ENCODE data around the gene FBRSL1.
"Not testable (repeated sequence)": the region's sequence is repeated elsewhere in the genome, so short reads cannot be mapped to it uniquely, and the experiment has no call there.

Gene FBRSL1

DNA sequence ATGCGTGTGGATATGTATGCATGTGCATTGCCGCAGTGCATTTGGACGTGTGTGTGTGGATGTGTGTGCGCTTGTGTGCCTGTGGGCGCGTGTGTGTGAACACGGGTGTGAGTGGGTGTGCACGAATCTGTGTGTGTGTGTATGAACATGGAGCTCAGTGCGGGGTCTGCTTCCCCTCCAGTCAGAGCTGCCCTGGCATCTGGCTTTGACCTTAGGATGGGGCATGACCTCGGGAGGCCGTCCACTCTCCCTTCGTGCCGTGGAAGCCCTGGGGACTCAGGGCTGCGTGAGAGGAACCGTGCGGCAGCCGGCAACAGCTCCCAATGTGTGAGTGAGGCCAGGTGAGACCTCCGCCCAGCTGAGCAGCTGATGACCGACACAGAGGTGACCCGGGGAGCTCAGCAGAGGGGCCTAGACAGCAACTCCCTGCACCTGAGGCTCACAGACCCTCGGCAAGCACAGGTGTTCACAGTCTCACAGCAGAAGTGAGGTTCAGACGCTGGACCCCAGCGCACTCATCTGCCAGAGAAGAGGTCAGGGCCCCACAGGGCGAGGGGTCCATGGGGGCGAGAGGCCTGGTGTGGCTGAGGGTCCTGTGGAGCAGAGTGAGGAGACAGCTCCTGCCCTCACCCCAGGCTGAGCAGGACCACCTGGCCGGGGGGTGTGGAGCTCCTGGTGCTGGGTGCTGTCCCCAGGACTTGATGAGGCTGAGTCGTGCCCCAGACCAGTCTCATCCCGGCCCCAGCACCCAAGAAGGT, 33.6 kb upstream of the FBRSL1 start:
- H3K4me3 ChIP-seq (ENCODE audit: low read length) = no peak overlapping the region
- no peaks in the 10 kb centered on the region for H3K4me1 ChIP-seq (ENCODE audit: control insufficient read depth, low read depth, low read length)
- H3K27me3 ChIP-seq (ENCODE audit: control insufficient read depth, insufficient read depth, low read length) = peaks cover 80% of the 10 kb centered on the region
- H3K9me3 ChIP-seq (ENCODE audit: control insufficient read depth, low read depth, low read length) = no peaks in the 10 kb centered on the region
- no peak overlapping the region for H3K9ac ChIP-seq (ENCODE audit: low read length)
- no peaks in the 10 kb centered on the region for H3K36me3 ChIP-seq (ENCODE audit: control insufficient read depth, low read depth, low read length)
- H3K27ac ChIP-seq (ENCODE audit: low read length) = no peak overlapping the region

DNA sequence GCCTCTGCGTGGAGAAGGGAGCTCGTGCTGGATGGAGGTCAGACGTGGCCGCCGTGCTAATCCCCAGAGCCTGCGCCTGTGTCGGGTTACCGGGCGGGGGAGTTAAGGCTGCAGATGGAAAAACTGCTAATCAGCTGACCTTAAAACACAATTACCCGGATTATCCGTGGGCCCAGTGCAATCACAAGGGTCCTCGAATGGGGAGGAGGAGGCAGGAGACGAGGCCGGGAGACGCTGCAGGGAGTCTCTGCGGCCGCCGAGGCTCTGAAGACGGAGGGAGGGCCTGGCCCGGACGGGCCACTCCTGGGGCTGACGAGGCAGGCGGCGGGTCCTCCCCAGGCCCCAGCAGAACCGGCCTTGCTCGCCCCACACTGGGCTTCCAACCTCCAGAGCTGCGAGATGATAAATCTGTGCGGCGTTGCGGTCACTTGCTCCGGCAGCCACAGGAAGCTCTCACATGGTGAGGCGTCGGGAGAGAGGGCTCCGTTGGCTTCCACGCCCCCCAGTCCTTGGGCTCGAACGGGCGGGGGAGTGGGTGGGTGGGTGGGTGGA, 32.9 kb upstream of the FBRSL1 start:
- no peaks in the 10 kb centered on the region for H3K4me1 ChIP-seq (ENCODE audit: control insufficient read depth, low read depth, low read length)
- peaks cover 80% of the 10 kb centered on the region for H3K27me3 ChIP-seq (ENCODE audit: control insufficient read depth, insufficient read depth, low read length)
- H3K36me3 ChIP-seq (ENCODE audit: control insufficient read depth, low read depth, low read length) = no peaks in the 10 kb centered on the region
- no peak overlapping the region for H3K4me3 ChIP-seq (ENCODE audit: low read length)
- no peak overlapping the region for H3K9ac ChIP-seq (ENCODE audit: low read length)
- H3K27ac ChIP-seq (ENCODE audit: low read length) = no peak overlapping the region
- H3K9me3 ChIP-seq (ENCODE audit: control insufficient read depth, low read depth, low read length) = no peaks in the 10 kb centered on the region

DNA sequence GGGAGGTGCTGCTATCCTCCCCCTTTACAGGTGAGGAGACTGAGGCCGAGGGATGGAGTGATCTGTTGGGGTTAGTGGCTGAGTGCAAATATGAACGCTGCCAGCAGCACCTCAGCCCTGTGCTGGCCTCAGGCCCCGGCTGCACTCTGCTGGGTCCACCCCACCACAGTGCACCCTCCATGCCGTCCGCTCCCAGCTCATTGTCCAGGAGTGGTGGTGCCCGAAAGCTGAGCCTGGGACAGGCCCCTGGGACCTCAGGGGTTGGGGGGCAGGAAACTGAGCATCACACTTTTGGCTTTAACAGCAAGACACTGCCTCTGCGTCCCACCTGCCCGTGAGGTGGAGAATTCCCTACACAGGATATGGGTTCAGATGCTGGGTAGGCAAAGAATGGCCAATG, 31.5 kb upstream of the FBRSL1 start:
- H3K9me3 ChIP-seq (ENCODE audit: control insufficient read depth, low read depth, low read length) = no peaks in the 10 kb centered on the region
- peaks cover 80% of the 10 kb centered on the region for H3K27me3 ChIP-seq (ENCODE audit: control insufficient read depth, insufficient read depth, low read length)
- H3K9ac ChIP-seq (ENCODE audit: low read length) = no peak overlapping the region
- no peaks in the 10 kb centered on the region for H3K36me3 ChIP-seq (ENCODE audit: control insufficient read depth, low read depth, low read length)
- H3K4me1 ChIP-seq (ENCODE audit: control insufficient read depth, low read depth, low read length) = no peaks in the 10 kb centered on the region
- H3K27ac ChIP-seq (ENCODE audit: low read length) = no peak overlapping the region
- H3K4me3 ChIP-seq (ENCODE audit: low read length) = no peak overlapping the region

DNA sequence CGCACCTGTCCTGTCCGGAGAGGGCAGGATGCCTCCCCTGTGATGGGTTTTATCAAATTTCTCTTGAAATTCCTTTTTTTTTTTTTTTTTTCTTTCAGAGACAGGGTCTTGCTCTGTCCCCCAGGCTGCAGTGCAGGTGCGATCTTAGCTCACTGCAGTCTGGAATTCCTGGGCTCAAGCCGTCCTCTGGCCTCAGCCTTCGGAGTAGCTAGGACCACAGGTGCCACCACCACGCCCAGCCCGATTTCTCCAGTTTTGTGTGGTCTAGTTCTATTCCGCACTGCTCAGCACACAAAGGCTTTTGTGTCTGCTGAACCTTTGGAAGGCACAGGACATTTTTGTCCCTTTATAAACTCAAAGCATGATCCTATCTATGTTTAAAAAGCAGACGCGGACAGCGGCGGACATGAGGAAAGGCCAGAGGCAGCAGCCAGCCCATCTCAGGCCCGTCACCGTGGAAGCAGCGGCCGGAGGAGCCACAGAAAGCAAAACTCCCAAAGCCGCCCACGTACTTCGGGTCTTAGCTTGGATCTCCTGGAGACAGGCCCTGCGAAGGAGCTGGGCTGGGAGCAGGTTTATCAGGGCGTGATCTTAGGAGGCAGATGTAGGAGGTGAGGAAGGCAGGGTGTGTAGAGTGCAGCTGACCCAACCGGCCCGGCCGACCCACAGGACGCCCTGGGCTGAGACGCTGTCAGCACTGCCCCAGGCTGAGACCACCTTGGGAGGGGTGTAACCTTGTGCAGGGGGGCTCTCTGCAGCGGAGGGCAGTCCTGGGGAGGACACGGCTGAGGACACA, 30.9 kb upstream of the FBRSL1 start:
- Histone ChIP-seq H3K27me3 (ENCODE audit: control insufficient read depth, insufficient read depth, low read length) (peaks cover 75% of the 10 kb centered on the region), H3K4me1 (ENCODE audit: control insufficient read depth, low read depth, low read length) (no peaks in the 10 kb centered on the region), H3K36me3 (ENCODE audit: control insufficient read depth, low read depth, low read length) (no peaks in the 10 kb centered on the region), H3K27ac (ENCODE audit: low read length) (no peak overlapping the region), H3K9me3 (ENCODE audit: control insufficient read depth, low read depth, low read length) (no peaks in the 10 kb centered on the region), H3K9ac (ENCODE audit: low read length) (no peak overlapping the region), H3K4me3 (ENCODE audit: low read length) (no peak overlapping the region)

DNA sequence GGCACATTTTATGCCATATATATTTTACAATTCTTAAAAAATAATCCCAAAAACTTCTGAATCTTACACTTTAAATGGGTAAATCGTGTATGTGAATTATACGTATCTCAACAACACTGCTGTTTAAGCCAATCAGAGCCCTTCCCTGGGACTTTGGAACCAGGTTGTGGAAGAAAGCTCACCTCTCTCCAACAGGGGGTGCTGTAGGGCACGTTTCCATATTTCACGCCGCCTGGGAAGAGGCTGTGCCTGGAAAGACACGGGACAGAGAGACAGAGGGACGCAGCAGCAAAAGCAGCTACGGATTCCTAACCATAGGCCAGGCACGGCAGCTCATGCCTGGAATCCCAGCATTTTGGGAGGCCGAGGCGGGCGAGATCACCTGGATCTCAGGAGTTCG, 29.4 kb upstream of the FBRSL1 start:
- H3K9ac ChIP-seq (ENCODE audit: low read length) = no peak overlapping the region
- peaks cover 67% of the 10 kb centered on the region for H3K27me3 ChIP-seq (ENCODE audit: control insufficient read depth, insufficient read depth, low read length)
- H3K9me3 ChIP-seq (ENCODE audit: control insufficient read depth, low read depth, low read length) = no peaks in the 10 kb centered on the region
- no peaks in the 10 kb centered on the region for H3K36me3 ChIP-seq (ENCODE audit: control insufficient read depth, low read depth, low read length)
- H3K4me3 ChIP-seq (ENCODE audit: low read length) = no peak overlapping the region
- no peaks in the 10 kb centered on the region for H3K4me1 ChIP-seq (ENCODE audit: control insufficient read depth, low read depth, low read length)
- no peak overlapping the region for H3K27ac ChIP-seq (ENCODE audit: low read length)

DNA sequence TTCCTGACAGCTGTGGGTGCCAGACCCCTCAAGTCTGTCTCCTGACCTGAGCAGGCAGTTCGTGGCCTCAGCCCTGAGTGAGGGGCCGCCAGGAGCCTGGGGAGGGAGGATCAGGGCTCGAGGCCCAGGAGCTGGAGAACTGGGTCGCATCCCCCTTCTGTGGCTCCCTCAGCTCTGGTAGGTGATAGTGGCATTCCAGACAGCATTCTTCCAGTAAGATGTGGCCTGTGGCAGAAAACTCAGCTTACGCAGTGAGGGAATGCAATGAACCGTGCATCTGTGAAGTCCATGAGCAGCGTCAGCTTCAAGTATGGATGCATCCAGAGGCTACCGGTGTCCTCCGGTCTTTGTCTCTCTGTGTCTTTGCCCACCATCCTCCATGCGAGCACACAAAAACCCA, 28.4 kb upstream of the FBRSL1 start:
- no peak overlapping the region for H3K27ac ChIP-seq (ENCODE audit: low read length)
- no peaks in the 10 kb centered on the region for H3K4me1 ChIP-seq (ENCODE audit: control insufficient read depth, low read depth, low read length)
- no peaks in the 10 kb centered on the region for H3K9me3 ChIP-seq (ENCODE audit: control insufficient read depth, low read depth, low read length)
- no peak overlapping the region for H3K9ac ChIP-seq (ENCODE audit: low read length)
- no peak overlapping the region for H3K4me3 ChIP-seq (ENCODE audit: low read length)
- H3K27me3 ChIP-seq (ENCODE audit: control insufficient read depth, insufficient read depth, low read length) = peaks cover 63% of the 10 kb centered on the region
- H3K36me3 ChIP-seq (ENCODE audit: control insufficient read depth, low read depth, low read length) = no peaks in the 10 kb centered on the region

DNA sequence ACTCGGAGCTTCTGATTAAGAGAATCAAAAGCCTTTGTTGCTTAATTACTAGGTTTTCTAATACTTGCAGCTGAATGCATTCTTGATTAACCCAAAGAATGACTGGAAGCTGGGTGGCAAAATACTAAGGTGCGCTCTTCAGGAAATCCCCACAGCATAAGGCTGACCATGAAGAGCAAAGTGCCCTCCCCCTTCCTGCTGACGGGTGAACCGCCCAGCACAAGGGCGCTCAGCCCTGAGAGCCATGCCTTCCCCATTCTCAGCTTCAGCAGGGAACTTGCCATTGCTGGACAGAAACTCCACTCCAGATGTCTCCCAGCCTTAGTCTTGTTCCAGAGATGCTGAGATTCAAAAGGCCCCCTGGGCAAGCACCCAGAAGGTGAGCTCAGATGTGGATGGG, 27.2 kb upstream of the FBRSL1 start:
- Histone ChIP-seq H3K27me3 (ENCODE audit: control insufficient read depth, insufficient read depth, low read length) (peaks cover 69% of the 10 kb centered on the region), H3K9me3 (ENCODE audit: control insufficient read depth, low read depth, low read length) (no peaks in the 10 kb centered on the region), H3K36me3 (ENCODE audit: control insufficient read depth, low read depth, low read length) (no peaks in the 10 kb centered on the region), H3K9ac (ENCODE audit: low read length) (no peak overlapping the region), H3K27ac (ENCODE audit: low read length) (no peak overlapping the region), H3K4me1 (ENCODE audit: control insufficient read depth, low read depth, low read length) (no peaks in the 10 kb centered on the region), H3K4me3 (ENCODE audit: low read length) (no peak overlapping the region)

DNA sequence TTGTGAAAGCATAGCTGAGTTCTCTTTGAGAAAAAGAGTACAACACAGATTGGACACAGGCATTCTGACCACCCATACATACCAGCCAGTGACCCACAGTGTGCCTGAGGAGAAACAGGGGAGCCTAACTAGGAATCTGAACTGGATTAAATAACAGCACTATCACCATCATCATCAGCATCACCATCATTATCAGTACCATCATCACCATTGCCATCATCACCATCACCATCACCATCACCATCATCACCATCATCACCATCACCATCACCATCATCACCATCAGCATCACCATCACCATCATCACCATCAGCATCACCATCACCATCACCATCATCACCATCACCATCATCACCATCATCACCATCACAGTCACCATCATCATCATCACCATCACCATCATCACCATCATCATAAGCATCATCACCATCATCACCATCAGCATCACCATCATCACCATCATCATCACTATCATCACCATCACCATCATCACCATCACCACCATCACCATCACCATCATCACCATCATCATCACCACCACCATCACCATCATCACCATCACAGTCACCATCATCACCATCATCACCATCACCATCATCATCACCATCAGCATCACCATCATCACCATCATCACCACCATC, 26.5 kb upstream of the FBRSL1 start:
- not testable (repeated sequence) for H3K4me3 ChIP-seq (ENCODE audit: low read length); H3K9ac ChIP-seq (ENCODE audit: low read length); H3K36me3 ChIP-seq (ENCODE audit: control insufficient read depth, low read depth, low read length); H3K27ac ChIP-seq (ENCODE audit: low read length); H3K9me3 ChIP-seq (ENCODE audit: control insufficient read depth, low read depth, low read length); H3K4me1 ChIP-seq (ENCODE audit: control insufficient read depth, low read depth, low read length)
- H3K27me3 ChIP-seq (ENCODE audit: control insufficient read depth, insufficient read depth, low read length) = peaks cover 71% of the 10 kb centered on the region

DNA sequence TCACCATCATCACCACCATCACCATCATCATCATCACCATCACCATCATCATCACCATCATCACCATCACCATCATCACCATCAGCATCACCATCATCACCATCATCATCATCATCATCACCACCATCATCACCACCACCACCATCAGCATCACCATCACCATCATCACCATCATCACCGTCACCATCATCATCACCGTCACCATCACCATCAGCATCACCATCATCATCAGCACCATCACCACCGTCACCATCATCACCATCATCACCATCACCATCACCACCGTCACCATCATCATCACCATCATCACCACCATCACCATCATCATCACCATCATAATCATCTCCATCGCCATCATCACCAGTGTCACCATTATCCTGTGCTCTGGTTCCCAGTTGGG, 25.6 kb upstream of the FBRSL1 start:
- not testable (repeated sequence) for H3K9me3 ChIP-seq (ENCODE audit: control insufficient read depth, low read depth, low read length); H3K4me3 ChIP-seq (ENCODE audit: low read length); H3K4me1 ChIP-seq (ENCODE audit: control insufficient read depth, low read depth, low read length); H3K27ac ChIP-seq (ENCODE audit: low read length); H3K36me3 ChIP-seq (ENCODE audit: control insufficient read depth, low read depth, low read length); H3K9ac ChIP-seq (ENCODE audit: low read length)
- peaks cover 62% of the 10 kb centered on the region for H3K27me3 ChIP-seq (ENCODE audit: control insufficient read depth, insufficient read depth, low read length)

DNA sequence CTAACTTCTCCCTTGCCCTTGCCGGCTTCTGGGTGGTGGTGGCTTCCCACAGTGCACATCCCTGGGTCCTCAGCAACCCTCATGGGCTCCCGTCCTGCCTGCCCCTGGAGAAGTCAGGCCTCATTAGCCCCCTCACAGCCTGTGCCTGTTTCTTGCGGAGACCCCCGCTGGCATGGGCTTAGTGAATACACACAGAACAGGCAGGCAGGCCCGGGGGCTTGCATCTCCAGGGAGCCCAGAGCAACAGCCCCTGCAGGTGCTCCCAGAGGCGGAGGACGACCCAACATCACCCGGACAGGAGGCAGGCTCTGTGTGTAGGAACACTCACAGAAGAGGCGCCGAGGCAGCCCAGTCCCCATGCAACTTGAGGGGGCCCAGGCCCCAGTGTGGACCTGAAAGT, 25.1 kb upstream of the FBRSL1 start:
- Histone ChIP-seq H3K4me3 (ENCODE audit: low read length) (no peak overlapping the region), H3K36me3 (ENCODE audit: control insufficient read depth, low read depth, low read length) (no peaks in the 10 kb centered on the region), H3K9ac (ENCODE audit: low read length) (no peak overlapping the region), H3K27me3 (ENCODE audit: control insufficient read depth, insufficient read depth, low read length) (peaks cover 57% of the 10 kb centered on the region), H3K9me3 (ENCODE audit: control insufficient read depth, low read depth, low read length) (no peaks in the 10 kb centered on the region), H3K27ac (ENCODE audit: low read length) (no peak overlapping the region), H3K4me1 (ENCODE audit: control insufficient read depth, low read depth, low read length) (peaks cover 3% of the 10 kb centered on the region)

DNA sequence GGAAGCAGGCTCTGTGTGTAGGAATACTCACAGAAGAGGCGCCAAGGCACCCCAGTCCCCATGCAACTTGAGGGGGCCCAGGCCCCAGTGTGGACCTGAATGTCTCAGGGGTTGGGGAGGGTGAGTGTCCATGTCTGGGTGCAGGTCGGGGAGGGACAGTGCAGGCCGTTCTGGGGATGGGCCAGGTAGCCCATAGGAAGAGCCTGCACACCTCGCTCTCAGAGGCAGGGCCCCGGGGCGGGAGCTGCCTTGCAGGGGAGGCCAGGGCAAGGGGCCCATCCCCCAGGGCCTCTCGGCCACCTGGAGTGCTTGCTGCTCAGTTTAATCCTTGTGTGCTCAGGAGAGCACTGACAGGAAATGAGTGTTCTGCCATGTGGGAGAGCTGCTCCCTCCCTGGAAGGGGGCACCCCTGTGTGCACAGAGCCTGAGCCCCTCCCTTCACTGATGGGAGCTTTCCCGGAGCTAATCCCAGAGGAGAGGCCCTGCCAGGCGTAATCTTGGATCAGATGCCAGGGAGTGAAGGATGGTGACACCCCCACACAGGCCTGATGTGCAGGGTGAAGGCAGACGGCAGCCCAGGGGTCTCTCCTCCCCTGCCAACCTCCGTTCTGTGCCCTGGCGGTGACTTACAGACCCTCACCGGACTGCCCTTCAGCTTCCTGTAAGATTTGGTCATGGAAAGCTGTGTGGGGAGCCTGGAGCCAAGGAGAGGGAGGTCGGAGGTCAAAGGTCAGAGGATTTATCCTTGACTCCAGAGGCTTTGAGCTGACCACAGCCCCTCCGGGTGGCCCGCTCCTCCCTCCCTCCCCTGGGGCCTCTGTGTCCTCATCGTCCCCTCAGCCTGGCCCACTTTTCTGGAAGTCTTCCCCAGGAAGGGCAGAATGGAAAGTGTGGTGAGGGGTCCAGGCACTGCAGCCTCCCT, 24.4 kb upstream of the FBRSL1 start:
- H3K9ac ChIP-seq (ENCODE audit: low read length) = no peak overlapping the region
- no peaks in the 10 kb centered on the region for H3K9me3 ChIP-seq (ENCODE audit: control insufficient read depth, low read depth, low read length)
- H3K27ac ChIP-seq (ENCODE audit: low read length) = no peak overlapping the region
- H3K4me1 ChIP-seq (ENCODE audit: control insufficient read depth, low read depth, low read length) = peaks cover 3% of the 10 kb centered on the region
- peaks cover 57% of the 10 kb centered on the region for H3K27me3 ChIP-seq (ENCODE audit: control insufficient read depth, insufficient read depth, low read length)
- no peaks in the 10 kb centered on the region for H3K36me3 ChIP-seq (ENCODE audit: control insufficient read depth, low read depth, low read length)
- H3K4me3 ChIP-seq (ENCODE audit: low read length) = no peak overlapping the region
